HepG2 (cell line): ENCODE results near the gene GPN1. TPM values are rescaled to one million over a fixed set of nuclear protein-coding genes. Genes with fewer than 3 reads are reported as not detected.

Source experiments
- FOXO1 ChIP-seq: sonication (generic); formaldehyde crosslinking; IDR thresholded peaks from 2 replicates; pipeline ENCODE4 v1.4.0; 2020; ENCODE audit warnings: missing genetic modification reagents
- GPN1 ChIP-seq: sonication (generic); formaldehyde crosslinking; IDR thresholded peaks from 2 replicates; pipeline ENCODE4 v1.5.1; 2020; ENCODE audit warnings: missing genetic modification reagents, borderline replicate concordance
- MYNN ChIP-seq: sonication (generic); formaldehyde crosslinking; IDR thresholded peaks from 2 replicates; pipeline ENCODE4 v1.4.0; 2020; ENCODE audit warnings: mild to moderate bottlenecking, low read depth, missing genetic modification reagents
- NFE2L1 ChIP-seq: sonication (generic); formaldehyde crosslinking; IDR thresholded peaks from 2 replicates; pipeline ENCODE4 v1.4.0; 2020; ENCODE audit warnings: missing genetic modification reagents, mild to moderate bottlenecking, borderline replicate concordance
- PPARG ChIP-seq: conservative IDR thresholded peaks from 2 replicates; pipeline ENCODE4 v1.6.1; 2016; ENCODE audit warnings: missing biosample characterization, missing genetic modification reagents
- RARG ChIP-seq: sonication (generic); formaldehyde crosslinking; IDR thresholded peaks from 2 replicates; pipeline ENCODE4 v1.4.0; 2020; ENCODE audit warnings: low read depth, mild to moderate bottlenecking, missing genetic modification reagents
- RCOR2 ChIP-seq: IDR thresholded peaks from 2 replicates; pipeline ENCODE4 v1.6.1; 2016; ENCODE audit warnings: missing biosample characterization, missing genetic modification reagents
- SALL1 ChIP-seq: sonication (generic); formaldehyde crosslinking; IDR thresholded peaks from 2 replicates; pipeline ENCODE4 v1.8.0; 2022; ENCODE audit warnings: mild to moderate bottlenecking, missing genetic modification reagents
- TGIF2 ChIP-seq: IDR thresholded peaks from 2 replicates; pipeline ENCODE4 v1.6.1; 2016; ENCODE audit warnings: control low read depth, missing compliant biosample characterization
- ZBTB1 ChIP-seq: sonication (generic); formaldehyde crosslinking; IDR thresholded peaks from 2 replicates; pipeline ENCODE4 v1.4.0; 2020; ENCODE audit warnings: missing genetic modification reagents, borderline replicate concordance
- ZNF30 ChIP-seq: sonication (generic); formaldehyde crosslinking; IDR thresholded peaks from 2 replicates; pipeline ENCODE4 v1.5.0; 2020; ENCODE audit warnings: mild to moderate bottlenecking, missing genetic modification reagents
- ZNF34 ChIP-seq: sonication (generic); formaldehyde crosslinking; IDR thresholded peaks from 2 replicates; pipeline ENCODE4 v1.4.0; 2020; ENCODE audit warnings: mild to moderate bottlenecking, missing genetic modification reagents, borderline replicate concordance
- ZNF552 ChIP-seq: sonication (generic); formaldehyde crosslinking; IDR thresholded peaks from 2 replicates; pipeline ENCODE4 v1.9.0; 2022; ENCODE audit warnings: missing genetic modification reagents, mild to moderate bottlenecking, borderline replicate concordance
- ZNF781 ChIP-seq: sonication (generic); formaldehyde crosslinking; IDR thresholded peaks from 2 replicates; pipeline ENCODE4 v1.5.1; 2020; ENCODE audit warnings: borderline replicate concordance, mild to moderate bottlenecking, missing genetic modification reagents; ENCODE audit errors: not compliant biosample characterization
- polyA plus RNA-seq, 8 experiments: library from polyadenylated mRNA; depleted of rRNA in 3 of 8; stranded (reverse) in 7 of 8; unstranded in 1 of 8; fragments of >200 nt; fragmentation: Illumina TruSeq in 4 of 8; extraction: Trizol in 4 of 8; gene quantifications; 2 replicates each; pipeline versions ENCODE4 v1.2.1 to v1.2.3, GENCODE V29; 2011 to 2016; ENCODE audit warnings: low read depth in 4 of 8, missing spikeins in 1 of 8, mixed read lengths in 1 of 8; ENCODE audit not compliant: insufficient read depth in 1 of 8
- total RNA-seq, 5 experiments: library from RNA; depleted of rRNA; stranded (reverse); fragments of >200 nt; fragmentation: Illumina TruSeq; extraction: Trizol; gene quantifications; 2 replicates each; pipeline ENCODE4 v1.2.3, GENCODE V29; 2016; ENCODE audit warnings: low read depth in 1 of 5
- TF ChIP-seq, protein P1 (sequence below): sonication (generic); formaldehyde crosslinking; IDR thresholded peaks from 2 replicates; pipeline ENCODE4 v1.5.0; 2020; ENCODE audit warnings: missing genetic modification reagents
- TF ChIP-seq, protein P2 (sequence below): sonication (generic); formaldehyde crosslinking; IDR thresholded peaks from 2 replicates; pipeline ENCODE4 v1.9.0; 2022; ENCODE audit warnings: low read depth, missing genetic modification reagents
- TF ChIP-seq, protein P3 (sequence below): sonication (generic); formaldehyde crosslinking; IDR thresholded peaks from 2 replicates; pipeline ENCODE4 v1.4.0; 2020; ENCODE audit warnings: missing genetic modification reagents
- TF ChIP-seq, protein P4 (sequence below): sonication (generic); IDR thresholded peaks from 2 replicates; pipeline ENCODE4 v1.6.1; 2016; ENCODE audit warnings: low read depth, borderline replicate concordance
- TF ChIP-seq, protein P5 (sequence below): sonication (generic); formaldehyde crosslinking; IDR thresholded peaks from 2 replicates; pipeline ENCODE4 v1.8.1; 2023; ENCODE audit warnings: missing genetic modification reagents, mild to moderate bottlenecking, borderline replicate concordance

GPN1 gene
- total and polyA plus RNA-seq, 2 of the 13 experiments (the other 11 are each of a cell fraction or from before 2014, with no cell fraction given) = 54.5 to 62.7 TPM

DNA sequence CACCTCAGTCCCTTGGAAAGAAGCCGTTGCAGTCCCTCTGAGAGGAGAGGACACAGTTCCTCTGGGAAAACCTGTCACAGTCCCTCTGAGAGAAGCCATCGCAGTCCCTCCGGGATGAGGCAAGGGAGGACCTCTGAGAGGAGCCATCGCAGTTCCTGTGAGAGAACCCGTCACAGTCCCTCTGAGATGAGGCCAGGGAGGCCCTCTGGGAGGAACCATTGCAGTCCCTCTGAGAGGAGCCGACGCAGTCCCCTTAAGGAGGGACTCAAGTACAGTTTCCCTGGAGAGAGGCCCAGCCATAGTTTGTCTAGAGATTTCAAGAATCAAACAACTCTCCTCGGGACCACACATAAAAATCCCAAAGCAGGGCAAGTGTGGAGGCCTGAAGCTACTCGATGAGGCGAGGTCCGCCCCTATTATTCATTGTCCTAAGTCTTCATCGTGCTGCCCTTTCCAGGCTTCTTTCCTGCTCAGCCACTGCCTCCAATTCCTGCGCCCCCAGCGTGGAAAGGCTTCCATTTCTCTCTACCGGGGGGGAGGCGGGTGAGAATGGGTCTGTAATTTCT lies 46.6 kb upstream of the GPN1 start (continued):
- no peak for TF ChIP-seq ZNF781 (CRISPR knock-in tag)
- TF ChIP-seq MYNN (CRISPR knock-in tag) = no peak
- no peak for TF ChIP-seq PPARG (CRISPR knock-in tag)
- 0 out of 2 replicates have a peak, but pooled peaks have one; percentile 9 for TF ChIP-seq TGIF2 (CRISPR knock-in tag)
- no peak for TF ChIP-seq RCOR2 (CRISPR knock-in tag)
- TF ChIP-seq, protein P1, sequence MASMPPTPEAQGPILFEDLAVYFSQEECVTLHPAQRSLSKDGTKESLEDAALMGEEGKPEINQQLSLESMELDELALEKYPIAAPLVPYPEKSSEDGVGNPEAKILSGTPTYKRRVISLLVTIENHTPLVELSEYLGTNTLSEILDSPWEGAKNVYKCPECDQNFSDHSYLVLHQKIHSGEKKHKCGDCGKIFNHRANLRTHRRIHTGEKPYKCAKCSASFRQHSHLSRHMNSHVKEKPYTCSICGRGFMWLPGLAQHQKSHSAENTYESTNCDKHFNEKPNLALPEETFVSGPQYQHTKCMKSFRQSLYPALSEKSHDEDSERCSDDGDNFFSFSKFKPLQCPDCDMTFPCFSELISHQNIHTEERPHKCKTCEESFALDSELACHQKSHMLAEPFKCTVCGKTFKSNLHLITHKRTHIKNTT = no peak
- no peak for TF ChIP-seq GPN1 (CRISPR knock-in tag)
- TF ChIP-seq, protein P2, sequence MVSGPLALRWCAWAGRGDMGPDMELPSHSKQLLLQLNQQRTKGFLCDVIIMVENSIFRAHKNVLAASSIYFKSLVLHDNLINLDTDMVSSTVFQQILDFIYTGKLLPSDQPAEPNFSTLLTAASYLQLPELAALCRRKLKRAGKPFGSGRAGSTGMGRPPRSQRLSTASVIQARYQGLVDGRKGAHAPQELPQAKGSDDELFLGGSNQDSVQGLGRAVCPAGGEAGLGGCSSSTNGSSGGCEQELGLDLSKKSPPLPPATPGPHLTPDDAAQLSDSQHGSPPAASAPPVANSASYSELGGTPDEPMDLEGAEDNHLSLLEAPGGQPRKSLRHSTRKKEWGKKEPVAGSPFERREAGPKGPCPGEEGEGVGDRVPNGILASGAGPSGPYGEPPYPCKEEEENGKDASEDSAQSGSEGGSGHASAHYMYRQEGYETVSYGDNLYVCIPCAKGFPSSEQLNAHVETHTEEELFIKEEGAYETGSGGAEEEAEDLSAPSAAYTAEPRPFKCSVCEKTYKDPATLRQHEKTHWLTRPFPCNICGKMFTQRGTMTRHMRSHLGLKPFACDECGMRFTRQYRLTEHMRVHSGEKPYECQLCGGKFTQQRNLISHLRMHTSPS (CRISPR knock-in tag) = no peak
- no peak for TF ChIP-seq RARG (CRISPR knock-in tag)
- no peak for TF ChIP-seq FOXO1 (CRISPR knock-in tag)
- TF ChIP-seq, protein P3, sequence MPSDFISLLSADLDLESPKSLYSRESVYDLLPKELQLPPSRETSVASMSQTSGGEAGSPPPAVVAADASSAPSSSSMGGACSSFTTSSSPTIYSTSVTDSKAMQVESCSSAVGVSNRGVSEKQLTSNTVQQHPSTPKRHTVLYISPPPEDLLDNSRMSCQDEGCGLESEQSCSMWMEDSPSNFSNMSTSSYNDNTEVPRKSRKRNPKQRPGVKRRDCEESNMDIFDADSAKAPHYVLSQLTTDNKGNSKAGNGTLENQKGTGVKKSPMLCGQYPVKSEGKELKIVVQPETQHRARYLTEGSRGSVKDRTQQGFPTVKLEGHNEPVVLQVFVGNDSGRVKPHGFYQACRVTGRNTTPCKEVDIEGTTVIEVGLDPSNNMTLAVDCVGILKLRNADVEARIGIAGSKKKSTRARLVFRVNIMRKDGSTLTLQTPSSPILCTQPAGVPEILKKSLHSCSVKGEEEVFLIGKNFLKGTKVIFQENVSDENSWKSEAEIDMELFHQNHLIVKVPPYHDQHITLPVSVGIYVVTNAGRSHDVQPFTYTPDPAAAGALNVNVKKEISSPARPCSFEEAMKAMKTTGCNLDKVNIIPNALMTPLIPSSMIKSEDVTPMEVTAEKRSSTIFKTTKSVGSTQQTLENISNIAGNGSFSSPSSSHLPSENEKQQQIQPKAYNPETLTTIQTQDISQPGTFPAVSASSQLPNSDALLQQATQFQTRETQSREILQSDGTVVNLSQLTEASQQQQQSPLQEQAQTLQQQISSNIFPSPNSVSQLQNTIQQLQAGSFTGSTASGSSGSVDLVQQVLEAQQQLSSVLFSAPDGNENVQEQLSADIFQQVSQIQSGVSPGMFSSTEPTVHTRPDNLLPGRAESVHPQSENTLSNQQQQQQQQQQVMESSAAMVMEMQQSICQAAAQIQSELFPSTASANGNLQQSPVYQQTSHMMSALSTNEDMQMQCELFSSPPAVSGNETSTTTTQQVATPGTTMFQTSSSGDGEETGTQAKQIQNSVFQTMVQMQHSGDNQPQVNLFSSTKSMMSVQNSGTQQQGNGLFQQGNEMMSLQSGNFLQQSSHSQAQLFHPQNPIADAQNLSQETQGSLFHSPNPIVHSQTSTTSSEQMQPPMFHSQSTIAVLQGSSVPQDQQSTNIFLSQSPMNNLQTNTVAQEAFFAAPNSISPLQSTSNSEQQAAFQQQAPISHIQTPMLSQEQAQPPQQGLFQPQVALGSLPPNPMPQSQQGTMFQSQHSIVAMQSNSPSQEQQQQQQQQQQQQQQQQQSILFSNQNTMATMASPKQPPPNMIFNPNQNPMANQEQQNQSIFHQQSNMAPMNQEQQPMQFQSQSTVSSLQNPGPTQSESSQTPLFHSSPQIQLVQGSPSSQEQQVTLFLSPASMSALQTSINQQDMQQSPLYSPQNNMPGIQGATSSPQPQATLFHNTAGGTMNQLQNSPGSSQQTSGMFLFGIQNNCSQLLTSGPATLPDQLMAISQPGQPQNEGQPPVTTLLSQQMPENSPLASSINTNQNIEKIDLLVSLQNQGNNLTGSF (CRISPR knock-in tag) = no peak
- TF ChIP-seq ZBTB1 = no peak
- TF ChIP-seq ZNF552 = no peak
- TF ChIP-seq ZNF30 (CRISPR knock-in tag) = no peak
- no peak for TF ChIP-seq SALL1 (CRISPR knock-in tag)
- TF ChIP-seq, protein P4, sequence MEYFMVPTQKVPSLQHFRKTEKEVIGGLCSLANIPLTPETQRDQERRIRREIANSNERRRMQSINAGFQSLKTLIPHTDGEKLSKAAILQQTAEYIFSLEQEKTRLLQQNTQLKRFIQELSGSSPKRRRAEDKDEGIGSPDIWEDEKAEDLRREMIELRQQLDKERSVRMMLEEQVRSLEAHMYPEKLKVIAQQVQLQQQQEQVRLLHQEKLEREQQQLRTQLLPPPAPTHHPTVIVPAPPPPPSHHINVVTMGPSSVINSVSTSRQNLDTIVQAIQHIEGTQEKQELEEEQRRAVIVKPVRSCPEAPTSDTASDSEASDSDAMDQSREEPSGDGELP = no peak
- TF ChIP-seq ZNF34 = no peak
- TF ChIP-seq, protein P5, sequence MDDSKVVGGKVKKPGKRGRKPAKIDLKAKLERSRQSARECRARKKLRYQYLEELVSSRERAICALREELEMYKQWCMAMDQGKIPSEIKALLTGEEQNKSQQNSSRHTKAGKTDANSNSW = no peak
- no peak for TF ChIP-seq NFE2L1 (CRISPR knock-in tag)
